Transverse colon (tissue), 4 donors: Measurements from ENCODE around the gene CORT.

ENCODE experiments used
- CTCF ChIP-seq, 5 experiments: fragments of 200-600 bp in 3 of 5; fragments of 450-650 bp in 2 of 5; sonication (generic) in 3 of 5; IDR thresholded peaks; 1 replicate in 2 of 5; 2 replicates in 3 of 5; pipeline ENCODE4 v1.5.1; 2016 to 2017; ENCODE audit warnings: antibody characterized with exemption in 5 of 5, inconsistent platforms in 3 of 5, mild to moderate bottlenecking in 2 of 5, moderate library complexity in 1 of 5
- POLR2A ChIP-seq: fragments of 450-650 bp; IDR thresholded peaks from one replicate; pipeline ENCODE4 v1.6.1; 2016; ENCODE audit warnings: antibody characterized with exemption, mild to moderate bottlenecking, moderate library complexity
- POLR2AphosphoS5 ChIP-seq, 3 donors: sonication (generic); formaldehyde crosslinking; IDR thresholded peaks; one replicate each; pipeline ENCODE4 v1.6.1; 2016; ENCODE audit warnings: antibody characterized with exemption in 3 of 3

- TF ChIP-seq POLR2AphosphoS5 (IDR thresholded peaks at IDR 0.05) (no peak), POLR2A (no peak), CTCF (IDR thresholded peaks at IDR 0.05) (no peak)
These were observed 16.7 kb upstream of the CORT start for GRCh38 chr1:10432910-10433700.
